Thyroid gland (tissue), 4 donors: ENCODE measurements around the gene TDRKH.

ENCODE experiments used
- POLR2A ChIP-seq, 2 donors: fragments of 450-650 bp; IDR thresholded peaks; one replicate each; pipeline ENCODE4 v1.6.1; 2017; ENCODE audit warnings: antibody characterized with exemption in 2 of 2, mild to moderate bottlenecking in 2 of 2, moderate library complexity in 1 of 2
- TF ChIP-seq, protein P1 (sequence below), 6 experiments: fragments of 200-600 bp in 3 of 6; fragments of 450-650 bp in 3 of 6; sonication (generic) in 3 of 6; IDR thresholded peaks; one replicate each; pipeline ENCODE4 v1.5.1; 2016 to 2019; ENCODE audit warnings: antibody characterized with exemption in 6 of 6, mild to moderate bottlenecking in 2 of 6, inconsistent platforms in 1 of 6, moderate library complexity in 1 of 6

DNA sequence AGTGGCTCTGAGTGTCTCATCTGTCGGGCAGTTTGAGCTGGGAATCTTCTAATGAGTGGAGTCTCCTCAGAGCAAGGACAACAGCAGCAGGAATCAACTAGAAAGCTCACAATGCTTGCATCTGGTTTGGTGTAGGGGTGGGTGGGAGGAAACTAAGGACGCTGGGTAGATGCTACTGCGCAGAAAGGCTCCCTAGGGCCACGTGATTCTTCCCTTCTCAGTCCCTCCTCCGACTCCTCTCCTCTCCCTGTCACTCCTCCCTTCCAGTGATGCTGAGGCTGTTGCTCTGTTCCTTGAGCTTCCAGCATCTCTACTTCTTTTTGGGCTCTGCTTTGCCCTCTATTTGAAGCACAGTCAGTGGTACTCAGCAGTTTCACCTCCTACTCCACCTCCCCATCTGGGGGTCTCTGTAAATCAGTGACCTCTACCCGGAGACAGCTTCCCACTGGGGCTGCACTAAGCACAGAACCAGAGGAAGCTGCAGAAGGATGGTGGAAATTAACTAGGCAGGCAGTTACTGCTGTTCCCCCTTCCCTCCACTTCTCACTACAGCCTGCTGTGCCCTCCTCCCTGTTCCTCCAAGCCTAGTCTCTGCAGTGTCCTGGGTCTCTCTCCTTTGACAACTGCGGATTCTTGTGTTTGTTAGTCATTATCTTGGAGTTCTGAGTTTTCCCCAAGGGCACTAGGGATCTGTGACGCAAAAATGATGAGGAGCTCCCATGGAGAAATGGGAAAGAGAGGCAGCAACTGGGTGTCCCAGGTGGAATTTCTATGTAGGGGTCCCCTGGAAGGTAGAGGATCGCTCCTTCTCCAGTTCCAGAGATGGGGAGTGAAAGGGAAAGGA, 9.1 kb upstream of the TDRKH start:
- TF ChIP-seq, protein P1, sequence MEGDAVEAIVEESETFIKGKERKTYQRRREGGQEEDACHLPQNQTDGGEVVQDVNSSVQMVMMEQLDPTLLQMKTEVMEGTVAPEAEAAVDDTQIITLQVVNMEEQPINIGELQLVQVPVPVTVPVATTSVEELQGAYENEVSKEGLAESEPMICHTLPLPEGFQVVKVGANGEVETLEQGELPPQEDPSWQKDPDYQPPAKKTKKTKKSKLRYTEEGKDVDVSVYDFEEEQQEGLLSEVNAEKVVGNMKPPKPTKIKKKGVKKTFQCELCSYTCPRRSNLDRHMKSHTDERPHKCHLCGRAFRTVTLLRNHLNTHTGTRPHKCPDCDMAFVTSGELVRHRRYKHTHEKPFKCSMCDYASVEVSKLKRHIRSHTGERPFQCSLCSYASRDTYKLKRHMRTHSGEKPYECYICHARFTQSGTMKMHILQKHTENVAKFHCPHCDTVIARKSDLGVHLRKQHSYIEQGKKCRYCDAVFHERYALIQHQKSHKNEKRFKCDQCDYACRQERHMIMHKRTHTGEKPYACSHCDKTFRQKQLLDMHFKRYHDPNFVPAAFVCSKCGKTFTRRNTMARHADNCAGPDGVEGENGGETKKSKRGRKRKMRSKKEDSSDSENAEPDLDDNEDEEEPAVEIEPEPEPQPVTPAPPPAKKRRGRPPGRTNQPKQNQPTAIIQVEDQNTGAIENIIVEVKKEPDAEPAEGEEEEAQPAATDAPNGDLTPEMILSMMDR (IDR thresholded peaks at IDR 0.05) = no peak
- TF ChIP-seq POLR2A (IDR thresholded peaks at IDR 0.05) = no peak
